ENCODE measurements around the gene ARHGAP21.

- TF ChIP-seq BACH1 (tag; IDR thresholded peaks at IDR 0.05) (no peak), CTCF (IDR thresholded peaks at IDR 0.05 in 2 of 3, conservative IDR thresholded peaks at IDR 0.05 in 1 of 3; ENCODE audit: insufficient read depth in 2 of 3, low read depth in 1 of 3, low read length in 3 of 3) (no peak), ZNF41 (CRISPR knock-in tag; conservative IDR thresholded peaks at IDR 0.05) (no peak), NRF1 (conservative IDR thresholded peaks at IDR 0.05 in 1 of 2, IDR thresholded peaks at IDR 0.05 in 1 of 2) (no peak), EZH2 (IDR thresholded peaks at IDR 0.05; ENCODE audit: borderline replicate concordance, low read depth, low read length) (no peak)
These were observed 189.7 kb downstream of the ARHGAP21 start for GRCh38 chr10:24533981-24534380.
